ENCODE results near the gene GOSR2.
"Not testable (repeated sequence)": the region's sequence is repeated elsewhere in the genome, so short reads cannot be mapped to it uniquely, and the experiment has no call there.

Gene GOSR2

DNA sequence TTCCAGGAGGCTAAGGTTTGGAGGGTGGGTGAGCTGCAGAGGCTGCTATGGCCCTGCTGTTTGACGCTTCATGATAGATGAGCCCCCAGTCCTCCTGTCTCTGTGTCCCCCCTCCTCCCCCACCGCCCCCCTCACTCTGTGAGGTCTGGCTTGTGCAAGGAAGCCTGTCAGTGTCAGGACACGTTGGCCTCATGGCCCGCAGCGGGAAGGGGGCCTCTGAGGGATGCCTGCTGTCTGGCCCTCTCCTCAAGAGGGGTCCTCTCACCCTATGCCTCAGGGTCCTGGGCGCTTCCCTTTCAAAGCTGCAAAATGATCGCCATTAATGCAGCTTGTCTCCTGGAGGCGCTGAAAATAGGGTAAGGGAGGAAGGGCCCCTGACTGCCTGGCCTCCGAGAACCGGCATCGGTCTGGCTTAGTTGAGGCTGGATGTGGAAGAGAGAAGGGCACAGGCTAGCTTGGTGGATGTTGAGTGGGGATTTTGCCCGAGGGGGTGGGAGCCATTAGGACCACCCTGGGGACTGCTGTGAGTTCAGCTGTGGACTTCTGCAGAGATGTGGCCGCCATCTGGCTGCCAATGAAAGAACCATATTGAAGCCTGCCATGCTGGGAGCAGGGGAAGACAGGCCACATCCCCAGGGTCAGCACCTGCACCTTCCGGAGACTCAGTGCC, 14.8 kb upstream of the GOSR2 start:
- DNase-seq (no peak), ATAC-seq (no peak)
- no peak overlapping the region for H3K4me3 Mint-ChIP-seq
- H3K9me3 Mint-ChIP-seq, result no peaks in the 10 kb centered on the region
- no peak overlapping the region for H3K27ac Mint-ChIP-seq
- no peaks in the 10 kb centered on the region for H3K36me3 Mint-ChIP-seq (ENCODE audit: low read depth)
- H3K27me3 Mint-ChIP-seq, result peaks cover 6% of the 10 kb centered on the region
- H3K4me1 Mint-ChIP-seq, result peaks cover 3% of the 10 kb centered on the region

DNA sequence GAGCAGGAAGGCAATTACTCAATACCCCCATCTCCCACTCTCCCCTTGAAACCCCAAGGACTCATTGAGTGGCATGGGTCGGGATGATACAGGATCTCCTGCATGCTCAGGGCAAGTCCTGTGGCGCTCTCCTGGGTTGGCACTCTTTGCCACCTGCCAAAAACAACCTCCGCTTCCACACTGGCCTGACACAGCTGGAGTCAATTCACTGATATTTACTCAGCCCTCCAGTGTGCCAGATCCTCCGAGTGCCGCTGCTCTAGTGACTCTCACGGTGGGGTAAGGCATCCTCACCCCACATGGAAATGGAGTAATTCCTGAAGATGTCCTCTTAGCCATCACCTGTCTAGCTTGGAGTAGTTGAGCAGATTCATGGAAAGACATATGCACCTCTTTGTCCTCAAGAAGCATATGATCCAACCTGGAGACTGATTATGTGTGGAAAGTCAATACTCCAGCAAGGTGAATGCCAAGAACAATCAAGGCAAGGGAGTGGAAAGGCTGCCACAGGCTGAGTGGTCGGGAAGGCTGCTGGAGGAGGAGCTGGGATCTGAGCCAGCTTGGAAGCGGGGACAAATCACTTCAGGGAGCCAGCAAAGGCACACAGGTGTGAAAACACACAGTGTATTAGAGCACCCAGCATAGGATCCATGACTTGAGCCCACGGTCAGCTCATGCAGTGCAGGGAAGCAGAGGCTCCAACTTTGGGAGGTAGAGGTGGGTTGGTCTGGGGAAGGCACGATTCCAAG, 12.6 kb upstream of the GOSR2 start:
- DNase-seq, result no peak
- ATAC-seq, result no peak
- H3K9me3 Mint-ChIP-seq, result no peaks in the 10 kb centered on the region
- H3K36me3 Mint-ChIP-seq (ENCODE audit: low read depth), result no peaks in the 10 kb centered on the region
- peaks cover 3% of the 10 kb centered on the region for H3K4me1 Mint-ChIP-seq
- no peak overlapping the region for H3K4me3 Mint-ChIP-seq
- peaks cover 5% of the 10 kb centered on the region for H3K27me3 Mint-ChIP-seq
- H3K27ac Mint-ChIP-seq, result no peak overlapping the region

DNA sequence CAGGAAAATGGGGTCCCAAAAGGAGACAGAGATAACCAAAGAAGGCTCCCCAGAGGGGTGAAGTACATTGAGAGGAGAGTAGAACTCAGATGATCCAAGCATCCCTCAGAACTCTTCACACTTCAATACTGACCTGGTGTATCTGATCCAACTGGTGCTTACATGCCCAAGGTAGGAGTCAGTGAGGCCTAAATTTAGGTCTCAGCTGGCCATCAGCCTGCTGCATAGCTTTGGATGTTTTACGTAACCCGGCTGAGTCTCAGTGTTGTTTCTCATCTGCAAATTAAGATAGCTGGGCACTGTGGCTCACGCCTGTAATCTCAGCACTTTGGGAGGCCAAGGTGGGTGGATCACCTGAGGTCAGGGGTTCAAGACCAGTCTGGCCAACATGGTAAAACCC, 11.6 kb upstream of the GOSR2 start:
- no peaks in the 10 kb centered on the region for H3K9me3 Mint-ChIP-seq
- no peaks in the 10 kb centered on the region for H3K36me3 Mint-ChIP-seq (ENCODE audit: low read depth)
- no peak overlapping the region for H3K4me3 Mint-ChIP-seq
- H3K27me3 Mint-ChIP-seq, result peaks cover 2% of the 10 kb centered on the region
- no peak overlapping the region for H3K27ac Mint-ChIP-seq
- no peak for DNase-seq
- no peaks in the 10 kb centered on the region for H3K4me1 Mint-ChIP-seq
- ATAC-seq, result no peak

GRCh38 chr17:46915596-46915995, 7.4 kb upstream of the GOSR2 start:
- DNase-seq, result no peak
- no peaks in the 10 kb centered on the region for H3K27me3 Mint-ChIP-seq
- H3K4me3 Mint-ChIP-seq, result no peak overlapping the region
- no peaks in the 10 kb centered on the region for H3K4me1 Mint-ChIP-seq
- no peaks in the 10 kb centered on the region for H3K36me3 Mint-ChIP-seq (ENCODE audit: low read depth)
- no peak for ATAC-seq
- H3K27ac Mint-ChIP-seq, result no peak overlapping the region
- peaks cover 4% of the 10 kb centered on the region for H3K9me3 Mint-ChIP-seq

- Mint-ChIP-seq H3K4me3 (no peak overlapping the region), H3K9me3 (peaks cover 4% of the 10 kb centered on the region), H3K36me3 (ENCODE audit: low read depth) (no peaks in the 10 kb centered on the region), H3K27me3 (no peaks in the 10 kb centered on the region), H3K27ac (no peak overlapping the region), H3K4me1 (no peaks in the 10 kb centered on the region)
- no peak for ATAC-seq
- no peak for DNase-seq
Measured at GRCh38 chr17:46916211-46916610, 6.7 kb upstream of the GOSR2 start.

DNA sequence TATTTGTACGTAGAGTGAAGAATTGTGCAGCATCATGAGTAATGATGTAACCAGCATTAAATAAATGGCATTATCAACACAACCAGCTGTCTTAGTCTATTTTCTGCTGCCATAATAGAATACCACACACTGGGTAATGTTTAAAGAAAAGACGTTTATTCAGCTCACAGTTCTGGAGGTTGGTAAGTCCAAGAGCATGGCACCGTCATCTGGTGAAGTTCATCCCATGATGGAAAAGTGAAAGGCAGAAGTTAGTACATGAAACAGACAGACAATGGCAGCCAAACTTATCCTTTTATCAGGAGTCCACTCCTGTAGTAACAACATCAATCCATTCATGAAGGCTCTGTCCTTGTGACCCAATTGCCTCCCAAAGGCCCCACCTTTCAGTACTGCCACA, 6.3 kb upstream of the GOSR2 start:
- Mint-ChIP-seq H3K4me1 (no peaks in the 10 kb centered on the region), H3K9me3 (peaks cover 4% of the 10 kb centered on the region), H3K36me3 (ENCODE audit: low read depth) (no peaks in the 10 kb centered on the region), H3K27me3 (no peaks in the 10 kb centered on the region), H3K27ac (no peak overlapping the region), H3K4me3 (no peak overlapping the region)
- ATAC-seq (no peak), DNase-seq (no peak)

GRCh38 chr17:46917041-46917440, 5.9 kb upstream of the GOSR2 start:
- peaks cover 4% of the 10 kb centered on the region for H3K4me1 Mint-ChIP-seq

GRCh38 chr17:46917516-46917915, 5.4 kb upstream of the GOSR2 start:
- DNase-seq, result no peak
- no peaks in the 10 kb centered on the region for H3K27me3 Mint-ChIP-seq
- H3K4me1 Mint-ChIP-seq, result peaks cover 5% of the 10 kb centered on the region
- no peak overlapping the region for H3K4me3 Mint-ChIP-seq
- no peak for ATAC-seq
- H3K9me3 Mint-ChIP-seq, result peaks cover 4% of the 10 kb centered on the region
- no peak overlapping the region for H3K27ac Mint-ChIP-seq
- H3K36me3 Mint-ChIP-seq (ENCODE audit: low read depth), result no peaks in the 10 kb centered on the region

More at GRCh38 chr17:46917041-46917440, 5.9 kb upstream of the GOSR2 start:
- DNase-seq (no peak), ATAC-seq (no peak)
- Mint-ChIP-seq H3K27me3 (no peaks in the 10 kb centered on the region), H3K4me3 (no peak overlapping the region), H3K27ac (no peak overlapping the region), H3K9me3 (peaks cover 4% of the 10 kb centered on the region), H3K36me3 (ENCODE audit: low read depth) (no peaks in the 10 kb centered on the region)

- not testable (repeated sequence) for H3K27me3 Mint-ChIP-seq, H3K27ac Mint-ChIP-seq, H3K9me3 Mint-ChIP-seq, ATAC-seq, DNase-seq
- peaks cover 38% of the 10 kb centered on the region for H3K4me1 Mint-ChIP-seq
- peaks cover 10% of the 10 kb centered on the region for H3K36me3 Mint-ChIP-seq (ENCODE audit: low read depth)
- peak overlapping the region; percentile 98 for H3K4me3 Mint-ChIP-seq
Measured at GRCh38 chr17:46921962-46922361, 998 bp upstream of the GOSR2 start.

DNA sequence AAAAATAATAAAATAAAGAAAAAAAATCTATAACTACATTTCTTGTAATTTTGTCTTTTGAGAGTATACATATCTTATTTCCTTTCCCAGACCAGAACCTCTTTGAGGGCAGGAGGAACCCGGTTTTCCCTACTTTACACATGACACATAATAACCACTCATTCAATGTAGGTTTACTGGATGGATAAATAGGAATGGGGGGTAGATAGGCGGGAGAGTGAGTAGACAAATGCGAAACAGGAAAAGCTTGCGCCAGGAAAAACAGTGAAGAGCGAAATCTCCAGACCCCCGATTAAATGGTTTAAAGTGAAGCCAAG, 515 bp upstream of the GOSR2 start:
- no peak for ATAC-seq

GRCh38 chr17:46925185-46925868, 2.4 kb downstream of the GOSR2 start:
- H3K36me3 Mint-ChIP-seq (ENCODE audit: low read depth), result peaks cover 14% of the 10 kb centered on the region
- H3K27me3 Mint-ChIP-seq, result no peaks in the 10 kb centered on the region
- DNase-seq, result no peak
- H3K9me3 Mint-ChIP-seq, result no peaks in the 10 kb centered on the region
- H3K4me1 Mint-ChIP-seq, result peaks cover 52% of the 10 kb centered on the region
- H3K27ac Mint-ChIP-seq, result no peak overlapping the region
- ATAC-seq, result no peak
- peak overlapping the region; percentile 20 for H3K4me3 Mint-ChIP-seq

More for the DNA sequence above, 515 bp upstream of the GOSR2 start:
- Mint-ChIP-seq H3K36me3 (ENCODE audit: low read depth) (peaks cover 10% of the 10 kb centered on the region), H3K27ac (peak overlapping the region; percentile 100), H3K27me3 (no peaks in the 10 kb centered on the region), H3K9me3 (no peaks in the 10 kb centered on the region), H3K4me3 (peak overlapping the region; percentile 98), H3K4me1 (peaks cover 42% of the 10 kb centered on the region)
- DNase-seq, result no peak

- Mint-ChIP-seq H3K9me3 (no peaks in the 10 kb centered on the region), H3K27ac (peak overlapping the region; percentile 60), H3K27me3 (no peaks in the 10 kb centered on the region), H3K36me3 (ENCODE audit: low read depth) (peaks cover 31% of the 10 kb centered on the region), H3K4me3 (no peak overlapping the region), H3K4me1 (peaks cover 45% of the 10 kb centered on the region)
- ATAC-seq (no peak), DNase-seq (no peak)
Measured at GRCh38 chr17:46928467-46929261, 5.7 kb downstream of the GOSR2 start.

DNA sequence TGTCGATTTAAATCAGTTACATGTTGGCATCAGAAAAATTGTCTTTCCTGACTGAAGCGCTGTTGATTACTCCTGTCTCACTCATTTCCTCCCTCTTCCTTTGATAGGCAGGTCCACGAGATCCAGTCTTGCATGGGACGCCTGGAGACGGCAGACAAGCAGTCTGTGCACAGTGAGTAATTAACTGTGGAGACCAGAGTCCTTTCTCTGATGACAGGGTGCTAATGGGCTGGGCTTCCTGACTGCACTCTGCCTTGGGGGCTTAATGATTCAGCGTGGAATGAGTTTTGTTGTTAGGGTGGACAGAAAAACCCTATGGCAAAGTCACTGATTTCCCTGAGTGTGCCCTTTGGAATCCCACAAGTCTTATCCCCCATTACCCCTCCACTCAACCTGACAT, 6.5 kb downstream of the GOSR2 start:
- no peaks in the 10 kb centered on the region for H3K9me3 Mint-ChIP-seq
- no peak for ATAC-seq
- no peak for DNase-seq
- H3K4me3 Mint-ChIP-seq, result no peak overlapping the region
- H3K27ac Mint-ChIP-seq, result no peak overlapping the region
- H3K4me1 Mint-ChIP-seq, result peaks cover 38% of the 10 kb centered on the region
- H3K27me3 Mint-ChIP-seq, result no peaks in the 10 kb centered on the region
- H3K36me3 Mint-ChIP-seq (ENCODE audit: low read depth), result peaks cover 37% of the 10 kb centered on the region

DNA sequence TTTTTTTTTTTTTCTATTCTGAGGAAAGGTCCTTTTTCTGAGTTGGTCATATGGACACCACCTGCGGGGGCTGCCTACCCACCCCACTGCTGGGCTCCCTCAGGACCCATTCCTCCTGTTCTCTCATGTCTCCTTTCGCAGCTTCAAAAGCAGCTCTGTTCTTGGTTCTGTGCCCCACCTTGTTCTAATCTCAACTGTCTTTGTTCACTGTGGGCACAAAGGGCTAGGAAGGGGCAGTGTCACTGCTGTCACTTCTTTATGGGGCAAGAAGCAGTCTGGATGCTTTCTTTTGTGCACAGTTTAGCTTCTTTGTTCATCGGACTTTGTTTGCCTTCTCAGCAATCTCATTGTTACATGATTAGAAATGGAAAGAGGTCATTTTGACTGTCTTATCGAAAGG, 7.1 kb downstream of the GOSR2 start:
- H3K4me1 Mint-ChIP-seq, result peaks cover 32% of the 10 kb centered on the region
- DNase-seq, result no peak
- H3K27ac Mint-ChIP-seq, result no peak overlapping the region
- ATAC-seq, result no peak
- H3K36me3 Mint-ChIP-seq (ENCODE audit: low read depth), result peaks cover 40% of the 10 kb centered on the region
- H3K27me3 Mint-ChIP-seq, result no peaks in the 10 kb centered on the region
- no peaks in the 10 kb centered on the region for H3K9me3 Mint-ChIP-seq
- H3K4me3 Mint-ChIP-seq, result no peak overlapping the region

All from activated naive CD8-positive, alpha-beta T cell treated with anti-CD3 and anti-CD28 coated beads, Interleukin-2, amount 50 U/mL, for 24 hours (primary cell).